K562 (cell line): ENCODE results near the gene RPL28. TPM values are rescaled to one million over a fixed set of nuclear protein-coding genes. Genes with fewer than 3 reads are reported as not detected.

Source experiments
- ATAC-seq: fragments of 200-7000 bp; cut with Tn5 transposase; 3 replicates; pipeline ENCODE4 v1.9.1; 2020; ENCODE audit warnings: moderate library complexity
- BruUV-seq: library from RNA; stranded (reverse); fragments of 400-500 nt; replicated peaks from 2 replicates; lab custom pipeline; 2021; lab: Mats Ljungman, UMichigan
- CTCF ChIA-PET: fragments of 300-600 bp; formaldehyde crosslinking; extraction: SDS; loops from one replicate; lab custom pipeline; 2021; ENCODE audit warnings: low intra/inter-chr PET ratio; lab: Yijun Ruan, JAX
- POLR2A ChIA-PET: fragments of 300-600, 350-650 bp; sonication (Branson Sonifier 250); formaldehyde crosslinking; extraction: SDS; loops from one replicate; lab custom pipeline; 2021; ENCODE audit warnings: antibody characterized with exemption, inconsistent platforms; lab: Yijun Ruan, JAX
- DNase-seq, 4 experiments: peaks; one replicate each; pipeline versions ENCODE4 v3.0.0 to v3.0.0-alpha.2; 2011 to 2018; ENCODE audit warnings: low spot score in 3 of 4, mixed read lengths in 3 of 4; ENCODE audit errors: extremely low read depth in 1 of 4
- FAIRE-seq: peaks from 2 replicates; lab custom pipeline; 2011; peaks lifted over from hg19 to GRCh38; lab: Jason Lieb, UNC
- H2AFZ ChIP-seq: 2 replicates; pipeline ENCODE4 v1.6.0; 2011; ENCODE audit warnings: low read depth, low read length, control low read depth, inconsistent platforms
- H3K27ac ChIP-seq: fragments of 200-600 bp; 3 replicates; pipeline ENCODE4 v1.8.0; 2011; ENCODE audit warnings: low read depth, mild to moderate bottlenecking, control low read depth, inconsistent platforms, low read length, moderate library complexity, mixed read lengths; ENCODE audit errors: extremely low read depth
- H3K27me3 ChIP-seq, 2 experiments: fragments of 300-600 bp in 1 of 2; 2 replicates in 1 of 2; 3 replicates in 1 of 2; pipeline versions ENCODE4 v1.6.0 to v1.8.0; 2011; ENCODE audit warnings: inconsistent platforms in 2 of 2, low read length in 2 of 2, mild to moderate bottlenecking in 1 of 2, mixed read lengths in 1 of 2, moderate library complexity in 1 of 2; ENCODE audit not compliant: control insufficient read depth in 2 of 2, insufficient read depth in 2 of 2
- H3K36me3 ChIP-seq: fragments of 300-600 bp; 3 replicates; pipeline ENCODE4 v1.8.0; 2011; ENCODE audit warnings: mild to moderate bottlenecking, low read length, inconsistent platforms; ENCODE audit not compliant: control insufficient read depth, insufficient read depth
- H3K4me1 ChIP-seq, 2 experiments: fragments of 200-600 bp in 1 of 2; replicated peaks in 1 of 2; 2 replicates in 1 of 2; 3 replicates in 1 of 2; pipeline versions ENCODE4 v1.5.1 to v1.8.0; 2011; ENCODE audit warnings: inconsistent platforms in 2 of 2, low read length in 2 of 2, mild to moderate bottlenecking in 1 of 2, mixed read lengths in 1 of 2, moderate library complexity in 1 of 2; ENCODE audit not compliant: control insufficient read depth in 2 of 2, insufficient read depth in 2 of 2
- H3K4me2 ChIP-seq: 2 replicates; pipeline ENCODE4 v1.6.1; 2011; ENCODE audit warnings: low read length, control low read depth, inconsistent platforms, mixed read lengths; ENCODE audit not compliant: insufficient read depth
- H3K4me3 ChIP-seq: fragments of 200-600 bp; sonication (generic), shearing (Covaris generic); 2 replicates; pipeline ENCODE4 v1.5.1; 2016; ENCODE audit warnings: control low read depth, inconsistent platforms
- H3K79me2 ChIP-seq: fragments of 200-600 bp; 3 replicates; pipeline ENCODE4 v1.8.0; 2011; ENCODE audit warnings: low read length, inconsistent platforms; ENCODE audit not compliant: control insufficient read depth, insufficient read depth
- H3K9ac ChIP-seq, 2 experiments: 2 replicates each; pipeline versions ENCODE4 v1.6.0 to v1.6.1; 2011; ENCODE audit warnings: low read depth in 2 of 2, low read length in 2 of 2, control low read depth in 1 of 2, inconsistent platforms in 1 of 2, mild to moderate bottlenecking in 1 of 2, mixed read lengths in 1 of 2; ENCODE audit not compliant: insufficient read depth in 1 of 2
- H3K9me1 ChIP-seq: one replicate; pipeline ENCODE4 v1.6.0; 2011; ENCODE audit warnings: inconsistent platforms, mild to moderate bottlenecking, low read length, moderate library complexity; ENCODE audit not compliant: control insufficient read depth, insufficient read depth
- H3K9me3 ChIP-seq: replicated peaks from 2 replicates; pipeline ENCODE4 v1.5.1; 2011; ENCODE audit warnings: low read depth, low read length, inconsistent platforms; ENCODE audit not compliant: control insufficient read depth, insufficient read depth
- H4K20me1 ChIP-seq: replicated peaks from 2 replicates; pipeline ENCODE4 v1.6.1; 2011; ENCODE audit warnings: low read length, inconsistent platforms, mixed read lengths; ENCODE audit not compliant: control insufficient read depth, insufficient read depth
- BHLHE40 ChIP-seq: IDR thresholded peaks from 2 replicates; pipeline ENCODE4 v1.6.1; 2011; ENCODE audit warnings: low read length, improper control_type of control experiment
- CC2D1A ChIP-seq: fragments of 450-650 bp; IDR thresholded peaks from 2 replicates; pipeline ENCODE4 v1.6.1; 2017; ENCODE audit warnings: mild to moderate bottlenecking
- FOXP1 ChIP-seq: sonication (generic); formaldehyde crosslinking; IDR thresholded peaks from 2 replicates; pipeline ENCODE4 v1.8.0; 2022; ENCODE audit warnings: mild to moderate bottlenecking, missing genetic modification reagents
- GTF2F1 ChIP-seq: IDR thresholded peaks from 2 replicates; pipeline ENCODE4 v1.6.1; 2011; ENCODE audit warnings: low read depth, low read length, improper control_type of control experiment
- MGA ChIP-seq: fragments of 450-650 bp; IDR thresholded peaks from 2 replicates; pipeline ENCODE4 v1.6.1; 2016; ENCODE audit warnings: mild to moderate bottlenecking, moderate library complexity
- POLR3A ChIP-seq: IDR thresholded peaks from 2 replicates; pipeline ENCODE4 v1.6.1; 2011; ENCODE audit warnings: borderline replicate concordance, mild to moderate bottlenecking, moderate library complexity; ENCODE audit not compliant: insufficient read length, insufficient read depth; ENCODE audit errors: extremely low read depth
- RCOR1 ChIP-seq, 2 experiments: IDR thresholded peaks; 2 replicates each; pipeline ENCODE4 v1.6.1; 2012; ENCODE audit warnings: low read depth in 2 of 2, low read length in 2 of 2, borderline replicate concordance in 1 of 2, improper control_type of control experiment in 1 of 2
- SOX6 ChIP-seq: fragments of 450-650 bp; IDR thresholded peaks from 2 replicates; pipeline ENCODE4 v1.6.1; 2014; ENCODE audit warnings: mild to moderate bottlenecking
- ZNF174 ChIP-seq: fragments of 250-450 bp; sonication (Bioruptor Pico); IDR thresholded peaks from 2 replicates; pipeline ENCODE4 v1.4.0; 2020; ENCODE audit warnings: mild to moderate bottlenecking
- WGBS: fragments of 100-300 bp; shearing (Covaris generic); methylation state at CpG from one replicate; pipeline ENCODE4 v1.1.6; 2016; ENCODE audit warnings: low coverage, mixed read lengths; ENCODE audit not compliant: insufficient coverage; ENCODE audit errors: missing lambda C conversion rate; 5-methylcytosine and 5-hydroxymethylcytosine counted together
- in situ Hi-C: fragments of 300-500 bp; cut with MboI; formaldehyde crosslinking; loops from 4 replicates; pipeline ENCODE4 v1.15.0; 2018; ENCODE audit warnings: inconsistent platforms, mixed read lengths
- intact Hi-C: fragments of 100-400 bp; cut with micrococcal nuclease; formaldehyde crosslinking; loops from 2 replicates; pipeline ENCODE4 v1.14.2; 2022
- polyA plus RNA-seq, 8 experiments: library from polyadenylated mRNA; depleted of rRNA in 4 of 8; stranded (reverse) in 5 of 8; unstranded in 3 of 8; fragments of >200 nt; fragmentation: Nextera tagmentation in 2 of 8; fragmentation: Illumina TruSeq in 1 of 8; extraction: Ambion mirVana in 2 of 8; extraction: Trizol in 1 of 8; gene quantifications; 2 replicates each; pipeline versions ENCODE4 v1.2.1 to v1.2.3, GENCODE V29; 2011 to 2014; ENCODE audit warnings: inconsistent platforms in 1 of 8, missing spikeins in 1 of 8
- total RNA-seq, 7 experiments: library from RNA; depleted of rRNA in 6 of 7; stranded (reverse); fragments of >200 nt in 6 of 7; fragmentation: Illumina TruSeq in 2 of 7; extraction: Trizol in 2 of 7; gene quantifications; 2 replicates each; pipeline versions ENCODE4 v1.2.1 to v1.2.3, GENCODE V29; 2011 to 2021; ENCODE audit warnings: low replicate concordance in 1 of 7

RPL28 gene
- total and polyA plus RNA-seq, 9 of the 15 experiments (the other 6 are each of a cell fraction or from before 2014, with no cell fraction given) = 124 to 3,106 (median 622) TPM

- Histone ChIP-seq H3K9me3 (0 out of 2 replicates have a peak, but pooled peaks cover 3% of the 10 kb centered on the region), H2AFZ (peak overlapping the region; percentile 50; the same call in 1 of the 2 replicates), H3K9ac (no peak overlapping the region), H3K4me2 (no peak overlapping the region), H3K9me1 (no peaks in the 10 kb centered on the region), H4K20me1 (no peaks in the 10 kb centered on the region), H3K4me1 (peaks cover 4 to 10% of the 10 kb centered on the region in 2 experiments; a peak in 3 of 5 replicates), H3K4me3 (no peak overlapping the region), H3K36me3 (no peaks in the 10 kb centered on the region), H3K79me2 (no peaks in the 10 kb centered on the region), H3K27me3 (no peaks in the 10 kb centered on the region), H3K27ac (no peak overlapping the region; the same call in 2 of the 3 replicates)
- peak; percentile 96 for ATAC-seq
- POLR2A ChIA-PET = interaction anchor here (0.6 to 2.5 kb wide), 4 partner anchors 11 to 330 kb away, joined by 3 to 14 read pairs (median 8); partner anchors contain the start of gene UBE2S
- WGBS = 11% methylated on average over 7 of the region's 7 CpGs
- peak; percentile 59 to 80 (median 70) for DNase-seq
- CTCF ChIA-PET = interaction anchor here (0.6 to 2.2 kb wide), 3 partner anchors 206 to 276 kb away, joined by 4 to 5 read pairs (median 4); no protein-coding TSS in a partner anchor
- in situ Hi-C loops (no loop called here), intact Hi-C loops (loop anchor here (10.0 kb wide), 1 partner anchor 333 kb away; no protein-coding TSS in a partner anchor)
- BruUV-seq = no TSS peak
- peak; percentile 93 for FAIRE-seq
- TF ChIP-seq RCOR1 (IDR thresholded peaks at IDR 0.05; ENCODE audit: borderline replicate concordance in 1 of 2, low read depth in 2 of 2, low read length in 2 of 2) (peak in 1 of 2 experiments; percentile 22; a peak in 1 of 4 replicates), SOX6 (0 out of 2 replicates have a peak, but pooled peaks have one; percentile 19), POLR3A (no peak), ZNF174 (CRISPR knock-in tag) (no peak), GTF2F1 (no peak), BHLHE40 (no peak), FOXP1 (CRISPR knock-in tag) (no peak), CC2D1A (peak; percentile 35; the same call in 1 of the 2 replicates), MGA (peak; percentile 67)
Observed at GRCh38 chr19:55418185-55418584, 32.5 kb downstream of the RPL28 start.
